Islet of Langerhans (tissue), 1 donor: ENCODE data around the gene OLIG1.

Experiments used
- FAIRE-seq: peaks from one replicate; lab custom pipeline; 2011; peaks lifted over from hg19 to GRCh38; lab: Jason Lieb, UNC

OLIG1 gene

DNA sequence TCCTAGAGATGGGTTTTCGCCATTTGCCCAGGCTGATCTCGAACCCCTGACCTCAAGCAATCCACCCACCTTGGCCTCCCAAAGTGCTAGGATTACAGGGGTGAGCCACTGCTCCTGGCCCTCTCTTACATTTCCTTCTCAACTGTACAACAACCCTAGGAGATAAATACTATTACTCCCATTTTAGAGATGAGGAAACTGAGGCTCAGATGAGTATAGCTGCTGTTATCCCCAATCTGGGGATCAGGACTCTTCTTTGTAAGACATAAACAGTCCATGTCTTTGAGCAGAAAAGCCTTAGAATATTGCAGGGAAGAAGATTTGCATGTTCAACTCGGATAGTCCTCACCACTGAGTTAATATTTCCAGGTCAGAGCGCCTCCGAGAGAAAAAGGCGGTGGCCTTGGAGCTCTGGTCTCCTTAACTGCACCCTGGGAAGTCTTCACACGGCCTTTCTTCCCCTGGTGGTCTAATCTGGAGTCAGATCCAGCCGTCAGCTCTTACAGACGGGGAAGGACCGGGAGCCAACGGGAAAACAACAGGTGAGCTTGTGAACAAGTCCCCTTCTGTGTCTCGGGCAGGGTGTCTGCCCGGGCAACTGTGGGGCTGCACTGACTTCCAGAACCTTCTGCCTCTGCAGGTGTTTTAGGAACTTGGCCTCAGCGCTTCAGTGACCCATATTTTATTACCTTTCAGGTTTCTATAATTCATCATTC is 5.9 kb upstream of the OLIG1 start:
- FAIRE-seq, result no peak

DNA sequence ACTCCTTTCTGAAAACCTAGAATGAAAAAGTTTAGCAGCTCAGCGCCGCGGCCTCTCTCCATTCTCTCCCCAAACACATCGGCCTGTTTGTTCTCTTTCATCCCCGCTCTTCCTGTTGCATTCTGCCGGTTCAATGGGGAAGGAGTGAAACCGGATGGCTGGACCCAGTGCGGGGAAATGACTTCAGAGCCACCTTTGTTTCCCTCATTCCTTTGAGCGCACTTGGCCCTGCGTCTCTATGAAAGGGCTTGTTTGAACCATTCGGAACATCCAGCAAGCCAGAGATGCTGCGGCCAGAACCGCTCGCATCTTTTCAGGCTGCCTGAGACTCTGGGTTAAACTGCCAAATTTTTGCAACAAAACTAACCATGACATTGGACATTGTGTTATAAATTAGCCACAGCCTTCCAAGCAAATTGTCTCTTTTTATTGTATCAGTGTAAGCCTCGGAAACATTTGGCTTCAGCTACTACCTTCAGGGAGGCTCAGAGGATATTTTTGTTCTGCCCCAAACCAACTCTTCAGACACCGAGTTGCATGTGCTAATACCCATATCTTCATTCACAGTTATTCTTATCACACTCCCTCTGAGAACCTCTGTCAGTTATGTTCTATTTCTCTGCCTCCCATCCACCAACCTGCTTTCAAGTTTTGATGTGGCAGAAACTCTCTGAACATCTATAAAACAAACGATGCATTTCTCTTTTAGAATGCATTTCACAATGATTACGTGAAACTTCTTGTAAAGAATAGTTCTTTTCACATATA is 5.1 kb upstream of the OLIG1 start:
- no peak for FAIRE-seq

DNA sequence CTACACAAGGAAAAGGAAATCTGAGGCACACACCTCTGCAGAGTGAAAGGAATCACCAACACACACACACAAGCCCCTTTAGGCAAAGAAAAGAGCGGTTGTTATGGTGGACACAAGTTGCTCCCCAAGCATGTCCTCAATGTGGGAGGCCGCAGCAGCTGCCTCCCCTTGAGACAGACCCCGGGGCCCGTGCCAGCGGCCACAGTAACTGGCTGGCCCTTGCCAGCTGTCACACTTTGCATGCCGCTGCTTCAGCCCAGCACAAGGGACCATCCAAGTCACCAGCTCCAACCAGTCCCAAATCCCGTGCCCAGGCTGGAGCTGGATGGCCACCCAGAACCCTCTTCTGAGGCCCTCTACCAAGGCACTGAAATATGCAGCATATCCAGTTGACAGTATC is 2.9 kb upstream of the OLIG1 start:
- no peak for FAIRE-seq

DNA sequence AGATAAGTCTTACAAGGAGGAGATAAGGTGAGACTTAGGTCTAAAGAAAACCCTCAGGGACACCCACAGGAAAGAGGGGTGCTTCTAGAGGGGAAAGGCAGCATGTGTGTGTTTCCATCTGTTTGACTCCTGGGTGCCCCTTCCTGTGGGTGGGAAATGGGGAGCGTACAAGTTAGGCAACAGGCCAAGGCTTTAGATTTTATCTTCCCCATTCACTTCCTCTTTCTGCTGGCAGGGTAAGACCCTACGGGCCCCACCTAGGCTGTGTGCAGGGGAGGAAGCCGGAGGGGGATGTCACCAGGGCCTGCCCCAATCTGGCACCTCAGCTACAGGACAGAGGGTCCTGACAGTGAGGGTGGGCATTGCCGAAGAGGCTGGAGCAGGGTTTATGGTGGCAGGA is 2.5 kb upstream of the OLIG1 start:
- no peak for FAIRE-seq

DNA sequence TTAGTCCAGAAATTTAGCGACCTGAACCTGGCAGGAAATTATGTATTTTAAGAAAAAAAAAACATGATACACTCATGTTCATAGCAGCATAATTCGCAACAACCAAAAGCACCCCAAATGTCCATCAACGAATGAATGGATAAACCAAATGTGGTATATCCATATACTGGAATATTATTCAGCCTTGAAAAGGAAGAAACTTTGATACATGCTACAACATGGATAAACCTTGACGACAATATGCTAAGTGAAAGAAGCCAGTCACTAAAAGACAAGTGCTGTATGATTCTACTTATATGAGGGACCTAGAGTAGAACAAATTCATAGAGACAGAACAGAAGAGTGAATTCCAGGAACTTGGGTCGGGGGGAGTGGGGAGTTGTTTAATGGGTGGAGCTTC is 698 bp upstream of the OLIG1 start:
- FAIRE-seq, result no peak

DNA sequence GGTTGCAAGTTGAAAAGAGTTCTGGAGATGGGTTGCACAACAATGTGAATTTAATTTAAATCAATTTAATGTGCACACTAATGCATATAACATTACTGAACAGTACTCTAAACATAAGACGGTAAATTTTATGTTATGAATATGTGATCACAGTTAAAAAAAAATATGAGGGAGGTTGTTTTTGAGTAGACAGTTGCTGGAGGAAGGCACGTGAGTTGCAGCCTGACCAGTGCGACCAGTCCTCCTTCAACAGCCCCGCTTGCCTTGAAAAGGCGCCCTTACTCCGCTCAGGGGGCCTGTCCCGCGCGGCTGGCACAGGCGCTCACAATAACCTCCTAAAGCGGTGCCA is 322 bp upstream of the OLIG1 start:
- no peak for FAIRE-seq

DNA sequence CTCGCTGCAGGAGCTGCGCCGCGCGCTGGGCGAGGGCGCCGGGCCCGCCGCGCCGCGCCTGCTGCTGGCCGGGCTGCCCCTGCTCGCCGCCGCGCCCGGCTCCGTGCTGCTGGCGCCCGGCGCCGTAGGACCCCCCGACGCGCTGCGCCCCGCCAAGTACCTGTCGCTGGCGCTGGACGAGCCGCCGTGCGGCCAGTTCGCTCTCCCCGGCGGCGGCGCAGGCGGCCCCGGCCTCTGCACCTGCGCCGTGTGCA is 730 bp downstream of the OLIG1 start:
- FAIRE-seq, result no peak

DNA sequence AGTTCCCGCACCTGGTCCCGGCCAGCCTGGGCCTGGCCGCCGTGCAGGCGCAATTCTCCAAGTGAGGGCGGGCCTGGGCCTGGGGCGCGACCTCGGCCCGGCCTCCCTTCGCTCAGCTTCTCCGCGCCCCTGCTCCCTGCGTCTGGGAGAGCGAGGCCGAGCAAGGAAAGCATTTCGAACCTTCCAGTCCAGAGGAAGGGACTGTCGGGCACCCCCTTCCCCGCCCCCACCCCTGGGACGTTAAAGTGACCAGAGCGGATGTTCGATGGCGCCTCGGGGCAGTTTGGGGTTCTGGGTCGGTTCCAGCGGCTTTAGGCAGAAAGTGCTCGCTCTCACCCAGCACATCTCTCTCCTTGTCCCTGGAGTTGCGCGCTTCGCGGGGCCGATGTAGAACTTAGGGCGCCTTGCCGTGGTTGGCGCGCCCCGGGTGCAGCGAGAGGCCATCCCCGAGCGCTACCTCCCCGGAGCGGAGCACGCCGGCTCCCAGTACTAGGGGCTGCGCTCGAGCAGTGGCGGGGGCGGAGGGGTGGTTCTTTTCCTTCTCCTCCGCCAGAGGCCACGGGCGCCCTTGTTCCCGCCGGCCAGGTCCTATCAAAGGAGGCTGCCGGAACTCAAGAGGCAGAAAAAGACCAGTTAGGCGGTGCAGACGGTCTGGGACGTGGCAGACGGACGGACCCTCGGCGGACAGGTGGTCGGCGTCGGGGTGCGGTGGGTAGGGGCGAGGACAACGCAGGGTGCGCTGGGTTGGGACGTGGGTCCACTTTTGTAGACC is 1.2 kb downstream of the OLIG1 start:
- no peak for FAIRE-seq

DNA sequence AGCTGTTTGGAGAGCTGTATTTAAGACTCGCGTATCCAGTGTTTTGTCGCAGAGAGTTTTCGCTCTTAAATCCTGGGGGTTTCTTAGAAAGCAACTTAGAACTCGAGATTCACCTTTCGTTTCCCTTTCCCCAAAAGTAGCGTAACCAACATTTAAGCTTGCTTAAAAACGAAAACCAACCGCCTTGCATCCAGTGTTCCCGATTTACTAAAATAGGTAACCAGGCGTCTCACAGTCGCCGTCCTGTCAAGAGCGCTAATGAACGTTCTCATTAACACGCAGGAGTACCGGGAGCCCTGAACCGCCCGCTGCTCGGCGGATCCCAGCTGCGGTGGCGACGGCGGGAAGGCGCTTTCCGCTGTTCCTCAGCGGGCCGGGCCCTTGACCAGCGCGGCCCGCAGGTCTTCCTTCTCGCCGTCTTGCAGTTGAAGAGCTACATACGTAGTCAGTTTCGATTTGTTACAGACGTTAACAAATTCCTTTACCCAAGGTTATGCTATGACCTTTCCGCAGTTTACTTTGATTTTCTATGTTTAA is 1.9 kb downstream of the OLIG1 start:
- no peak for FAIRE-seq

DNA sequence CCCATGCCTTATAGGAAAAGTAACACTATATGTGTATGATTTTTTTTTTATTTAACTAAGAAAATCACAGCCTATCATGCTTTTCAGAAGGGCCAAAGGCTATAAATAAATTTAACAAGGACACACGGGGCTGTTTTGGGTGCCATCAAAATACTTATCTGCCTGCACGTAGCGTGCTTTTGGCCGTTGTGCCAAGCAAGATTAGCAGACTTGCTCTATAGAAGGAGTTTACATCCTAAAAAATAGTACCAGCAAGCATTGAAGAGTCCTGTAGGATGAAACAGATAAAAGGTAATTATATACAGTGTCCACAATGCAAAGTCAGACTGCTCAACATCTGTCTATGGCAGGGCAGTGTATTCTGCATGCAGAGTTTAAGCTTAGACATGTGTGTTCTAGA is 3.7 kb downstream of the OLIG1 start:
- FAIRE-seq, result no peak

DNA sequence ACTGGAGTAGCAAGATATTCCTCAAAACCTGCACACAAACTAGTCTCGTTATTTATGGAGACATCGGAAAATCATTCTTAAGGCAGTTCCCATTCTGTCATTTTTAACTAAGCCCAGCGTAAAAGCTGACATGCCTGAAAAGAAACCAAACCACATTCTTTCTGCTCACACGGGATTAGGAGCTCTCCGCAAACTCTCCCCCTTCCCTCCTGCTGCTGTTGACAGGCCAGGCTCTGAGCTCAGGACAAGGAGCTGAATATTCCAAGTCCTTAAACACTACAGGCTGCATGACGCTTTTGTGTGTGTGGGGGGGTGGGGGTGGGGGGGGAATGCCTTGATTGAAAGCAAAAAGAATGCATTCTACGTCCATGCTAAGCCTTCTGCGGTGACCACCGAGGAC is 5.2 kb downstream of the OLIG1 start:
- no peak for FAIRE-seq

DNA sequence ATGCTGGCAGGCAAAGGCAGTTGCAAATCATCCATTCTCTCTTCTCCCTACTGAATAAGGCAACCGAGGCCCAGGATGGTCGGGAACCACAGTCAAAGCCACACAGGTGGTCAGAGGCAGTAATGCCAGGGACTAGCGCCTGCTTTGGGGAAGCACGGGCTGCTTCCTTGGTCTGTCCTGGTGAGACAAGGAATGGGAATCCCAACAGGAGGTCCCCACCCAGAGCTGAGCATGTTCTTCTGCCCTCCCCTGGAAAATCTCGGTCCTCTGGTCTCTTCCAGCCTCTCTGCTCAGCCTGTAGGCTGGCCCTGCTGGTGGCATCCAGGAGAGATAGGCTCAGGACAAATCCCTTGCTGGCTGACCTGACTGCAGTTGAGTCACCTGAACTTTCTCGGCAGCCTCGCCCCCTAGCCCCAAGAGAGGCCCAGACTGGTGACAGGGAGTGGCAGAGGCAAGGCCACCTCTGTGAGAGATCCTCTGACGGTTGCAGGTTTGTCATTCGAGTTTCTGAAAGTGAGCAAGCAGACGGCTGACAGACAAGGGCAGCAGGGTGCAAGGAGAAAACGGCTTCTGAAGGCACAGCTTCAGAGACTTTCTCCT is 5.8 kb downstream of the OLIG1 start:
- no peak for FAIRE-seq

DNA sequence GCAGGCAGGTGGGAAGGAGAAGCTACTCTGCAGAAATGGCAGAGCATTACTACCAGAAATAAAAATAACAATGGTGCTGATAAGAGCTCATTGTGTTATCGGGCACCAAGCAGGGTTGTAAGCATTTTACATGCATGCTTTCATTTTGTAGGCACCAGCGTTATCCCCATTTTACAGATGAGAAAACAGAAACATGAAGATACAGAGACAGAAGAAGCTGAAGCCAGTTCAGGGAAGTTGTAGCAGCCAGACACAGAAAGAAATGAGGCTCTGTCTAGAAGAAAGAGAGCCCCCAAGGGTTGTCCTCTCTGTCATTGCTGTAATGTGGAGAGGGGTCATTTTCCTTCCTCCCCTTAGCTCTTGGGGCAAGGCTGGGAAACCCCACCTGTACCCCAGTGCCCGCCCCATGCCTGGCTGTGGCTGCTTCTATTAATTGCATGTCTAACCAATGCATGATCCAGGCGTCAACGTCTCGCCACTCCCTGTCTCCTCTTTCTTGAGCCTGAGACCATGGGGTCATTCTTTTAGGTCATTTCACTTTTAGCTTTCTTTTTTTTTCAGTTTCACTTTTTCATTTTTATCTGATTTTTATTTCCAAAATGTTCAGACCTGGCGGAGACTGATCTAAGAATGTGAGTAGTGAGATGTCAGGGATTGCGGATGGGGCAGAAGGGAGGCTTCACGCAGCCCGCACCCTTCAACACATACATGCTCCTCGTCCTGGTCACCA is 6.8 kb downstream of the OLIG1 start:
- no peak for FAIRE-seq

DNA sequence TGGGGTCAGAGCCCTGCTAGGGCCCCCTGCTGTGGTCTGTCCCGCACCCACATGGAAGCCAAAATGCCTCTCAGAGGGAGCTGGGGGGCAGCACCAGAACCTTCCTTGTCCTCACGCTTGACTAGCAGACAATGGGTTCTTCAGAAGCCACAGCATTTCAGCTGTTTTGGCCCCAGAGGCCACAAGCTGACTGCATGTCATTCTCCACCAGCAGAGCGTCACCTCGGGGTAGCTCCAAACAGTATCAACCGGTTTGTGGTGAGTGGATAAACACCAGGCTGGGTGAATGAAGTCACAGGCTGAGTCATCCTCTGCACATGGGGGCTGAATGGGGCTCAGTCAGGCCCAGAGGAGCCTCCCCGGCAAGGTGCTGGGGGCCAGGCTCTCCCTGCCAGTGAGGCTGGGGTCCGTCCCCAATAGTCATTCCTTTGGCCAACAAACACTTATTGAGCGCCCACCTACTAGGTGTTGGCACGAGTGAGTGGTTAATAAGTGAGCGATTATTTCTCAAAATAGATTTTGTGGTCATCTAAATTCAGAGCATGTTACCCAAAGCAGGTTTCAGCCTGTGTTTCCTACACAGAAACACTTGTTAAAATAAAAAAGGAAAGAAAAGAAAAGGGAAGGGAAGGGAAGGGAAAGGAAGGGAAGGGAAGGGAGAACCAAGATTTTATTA is 9.1 kb downstream of the OLIG1 start:
- FAIRE-seq, result no peak

DNA sequence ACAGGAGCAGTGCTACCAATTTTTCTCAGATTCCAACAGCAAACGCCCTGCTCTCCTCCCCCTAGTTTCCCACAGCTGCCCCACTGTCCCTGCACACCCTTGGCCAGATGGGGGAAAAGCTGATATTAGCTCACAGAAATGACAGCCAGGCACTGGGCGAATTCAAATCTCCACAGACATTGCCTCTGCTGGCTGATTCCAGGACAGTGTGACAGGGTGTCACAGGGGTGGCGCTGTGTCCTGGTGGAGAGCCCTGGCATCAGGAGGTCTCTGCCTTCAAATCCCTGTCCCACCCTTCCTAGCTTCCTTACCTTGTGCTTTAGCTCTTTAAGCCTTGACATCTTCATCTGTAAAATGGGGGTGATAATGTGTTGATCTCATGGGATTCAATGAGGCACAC is 10.4 kb downstream of the OLIG1 start:
- FAIRE-seq, result no peak

DNA sequence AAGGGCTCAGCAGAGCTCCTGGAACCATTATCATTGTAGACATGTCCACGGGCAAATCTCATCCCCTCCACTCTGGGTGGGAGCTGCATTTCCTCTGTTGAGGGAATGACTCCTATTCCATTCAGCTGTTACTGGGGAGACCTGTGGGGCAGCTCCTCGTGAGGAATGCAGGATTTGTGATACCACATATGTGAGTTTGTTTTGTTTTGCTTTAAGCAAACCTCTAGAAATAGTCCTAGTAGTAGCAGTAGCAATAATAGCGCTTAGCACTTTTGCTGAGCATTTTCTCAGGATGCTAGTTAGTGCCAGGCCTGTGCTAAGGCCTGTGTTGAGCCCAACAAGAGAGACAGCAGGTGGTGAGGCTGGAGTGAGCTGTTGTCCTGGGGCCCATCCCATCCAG is 10.8 kb downstream of the OLIG1 start:
- FAIRE-seq, result no peak

DNA sequence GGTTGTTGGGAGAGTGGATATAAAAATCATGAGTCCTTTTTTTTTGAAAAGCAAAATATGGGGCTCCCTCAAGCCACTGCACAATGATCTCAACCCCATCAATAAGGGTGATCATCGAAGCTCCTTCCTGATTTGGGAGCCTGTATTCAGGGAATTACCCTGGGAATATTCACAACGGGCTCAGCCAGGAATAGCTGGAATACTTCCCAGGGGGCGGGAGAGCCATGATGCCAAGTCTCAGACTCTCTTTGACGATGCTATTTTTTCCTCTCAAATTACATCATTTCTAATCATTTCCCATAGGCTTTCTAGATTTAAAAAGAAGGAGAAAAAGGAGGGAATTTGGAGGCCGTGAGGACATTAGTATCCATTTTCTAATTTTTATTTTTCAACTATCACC is 18.4 kb downstream of the OLIG1 start:
- FAIRE-seq, result no peak

DNA sequence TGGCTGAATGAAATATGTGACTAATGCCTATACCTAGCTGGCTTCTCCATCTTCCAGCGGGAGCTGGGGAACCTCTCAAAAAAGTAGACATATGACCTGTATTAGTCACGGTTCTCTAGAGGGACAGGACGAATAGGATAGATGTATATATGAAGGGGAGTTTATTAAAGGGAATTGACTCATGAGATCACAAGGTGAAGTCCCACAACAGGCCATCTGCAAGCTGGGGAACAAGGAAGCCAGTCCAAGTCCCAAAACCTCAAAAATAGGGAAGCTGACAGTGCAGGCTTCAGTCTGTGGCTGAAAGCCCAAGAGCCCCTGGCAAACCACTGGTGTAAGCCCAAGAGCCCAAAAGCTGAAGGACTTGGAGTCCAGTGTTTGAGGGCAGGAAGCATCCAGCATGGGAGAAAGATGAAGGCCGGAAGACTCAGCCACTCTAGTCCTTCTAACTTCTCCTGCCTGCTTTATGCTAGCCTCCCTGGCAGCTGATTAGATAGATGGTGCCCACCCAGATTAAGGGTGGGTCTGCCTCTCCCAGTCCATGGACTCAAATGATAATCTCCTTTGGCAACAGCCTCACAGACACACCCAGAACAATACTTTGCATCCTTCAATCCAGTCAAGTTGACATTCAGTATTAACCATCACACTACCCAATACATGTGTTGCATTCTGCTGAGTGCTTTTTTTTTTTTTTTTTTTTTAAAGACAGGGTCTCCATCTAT is 19.6 kb downstream of the OLIG1 start:
- FAIRE-seq, result no peak

DNA sequence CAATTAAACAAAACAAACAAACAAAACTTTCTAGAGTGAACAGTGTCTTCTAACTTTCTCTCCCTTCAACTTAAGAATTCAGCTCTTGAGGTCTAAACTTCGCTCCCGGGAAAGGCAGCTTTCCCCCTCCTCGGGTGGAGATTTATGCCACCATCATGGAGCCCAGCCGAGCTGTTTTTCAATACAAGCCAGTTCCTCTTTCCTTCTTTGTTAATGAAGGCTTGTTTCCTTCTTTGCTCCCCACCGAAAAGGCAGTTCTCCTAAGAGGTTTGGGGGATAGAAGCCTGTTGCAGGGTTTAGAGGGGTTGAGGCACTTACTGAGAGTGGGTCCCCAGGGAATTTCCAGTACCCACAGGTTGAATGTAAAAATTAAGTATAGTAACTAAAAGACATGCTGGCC is 26.5 kb downstream of the OLIG1 start:
- no peak for FAIRE-seq

DNA sequence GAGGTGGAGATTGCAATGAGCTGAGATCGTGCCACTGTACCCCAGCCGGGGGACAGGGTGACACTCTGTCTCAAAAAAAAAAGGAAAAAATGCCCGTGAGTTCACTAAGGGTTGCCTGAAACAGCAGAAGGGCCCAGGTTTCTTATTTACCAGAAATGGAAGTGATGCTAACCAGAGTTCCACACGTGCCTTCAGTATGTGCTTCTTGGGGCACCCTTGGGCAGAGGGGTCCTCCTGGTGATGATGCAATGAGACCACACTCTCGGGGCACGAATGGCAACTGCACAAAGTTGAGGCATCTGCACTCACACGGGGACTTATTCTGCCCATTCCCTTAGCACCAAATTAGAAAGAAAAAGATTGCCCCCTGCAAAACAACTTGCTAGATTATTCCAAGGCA is 29.2 kb downstream of the OLIG1 start:
- FAIRE-seq, result no peak

DNA sequence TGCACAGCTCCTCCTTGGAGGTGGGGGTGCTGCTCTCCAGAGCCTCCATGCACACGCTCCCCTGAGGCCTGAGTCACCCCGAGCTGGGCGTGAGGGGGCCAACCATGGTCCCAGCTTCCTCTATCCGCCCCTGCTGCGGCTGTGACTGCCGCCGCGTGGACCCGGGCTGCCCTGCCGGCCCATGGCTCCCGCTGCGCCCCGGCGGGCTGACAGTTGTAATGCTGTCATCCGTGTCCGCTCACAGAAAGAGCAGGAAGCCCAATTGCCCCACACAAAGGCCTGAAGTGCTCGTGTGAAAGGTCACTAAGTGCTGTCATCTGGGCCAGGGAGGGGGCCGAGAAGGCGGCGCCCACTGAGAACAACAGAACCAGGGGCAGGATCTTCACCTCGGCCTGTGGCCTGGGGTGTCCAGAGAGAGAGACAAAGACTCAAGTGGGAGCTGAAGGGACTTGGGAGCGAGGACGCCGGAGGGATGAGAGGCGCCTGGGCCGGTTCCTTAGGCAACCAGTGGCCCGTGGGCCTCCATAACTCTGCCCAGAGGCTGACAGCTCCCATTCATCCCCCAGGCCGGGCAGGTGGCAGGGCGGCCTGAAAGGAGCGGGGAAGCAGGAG is 31.5 kb downstream of the OLIG1 start:
- FAIRE-seq, result no peak
